ENCODE data around the gene ZNF366.

GRCh38 chr5:72402381-72402890 is 104.8 kb downstream of the ZNF366 start:
- TF ChIP-seq CTCF (conservative IDR thresholded peaks at IDR 0.05) (no peak), EZH2 (IDR thresholded peaks at IDR 0.05; ENCODE audit: low read depth) (no peak)
